Endodermal cell (in vitro differentiated cells): ENCODE measurements around the gene S100A8. TPM values are rescaled to one million over a fixed set of nuclear protein-coding genes. Genes with fewer than 3 reads are reported as not detected.
A peak's percentile ranks its signal among the peaks of the same experiment; 100 is the strongest.

Source experiments
- DNase-seq: peaks from one replicate; pipeline ENCODE4 v3.0.0-alpha.2; 2017
- H3K27ac ChIP-seq: 2 replicates; pipeline ENCODE4 v1.5.1; 2013; ENCODE audit warnings: mild to moderate bottlenecking, low read depth, low read length, moderate library complexity
- H3K27me3 ChIP-seq: 2 replicates; pipeline ENCODE4 v1.6.1; 2013; ENCODE audit warnings: mild to moderate bottlenecking, low read length, moderate library complexity; ENCODE audit not compliant: insufficient read depth, control insufficient read depth, poor library complexity, severe bottlenecking
- H3K36me3 ChIP-seq: 2 replicates; pipeline ENCODE4 v1.7.0; 2013; ENCODE audit warnings: mild to moderate bottlenecking, low read length, moderate library complexity; ENCODE audit not compliant: control insufficient read depth, insufficient read depth
- H3K4me1 ChIP-seq: one replicate; pipeline ENCODE4 v1.7.0; 2013; ENCODE audit warnings: low read length; ENCODE audit not compliant: control insufficient read depth, insufficient read depth
- H3K4me3 ChIP-seq: 2 replicates; pipeline ENCODE4 v1.5.1; 2013; ENCODE audit warnings: mild to moderate bottlenecking, low read length, moderate library complexity
- H3K9ac ChIP-seq: 2 replicates; pipeline ENCODE4 v1.6.1; 2013; ENCODE audit warnings: mild to moderate bottlenecking, low read length, moderate library complexity; ENCODE audit not compliant: poor library complexity, severe bottlenecking; ENCODE audit errors: extremely low read depth
- H3K9me3 ChIP-seq: 2 replicates; pipeline ENCODE4 v1.6.1; 2013; ENCODE audit warnings: mild to moderate bottlenecking, low read length, moderate library complexity; ENCODE audit not compliant: control insufficient read depth
- H3K27ac Mint-ChIP-seq: 2 replicates; pipeline ENCODE4 v1.8.0; 2020; ENCODE audit warnings: mixed read lengths
- H3K27me3 Mint-ChIP-seq: 2 replicates; pipeline ENCODE4 v1.8.0; 2021; ENCODE audit warnings: mild to moderate bottlenecking, mixed read lengths; ENCODE audit not compliant: insufficient read depth
- H3K36me3 Mint-ChIP-seq: 2 replicates; pipeline ENCODE4 v1.8.0; 2020; ENCODE audit warnings: low read depth, mixed read lengths
- H3K4me1 Mint-ChIP-seq: 2 replicates; pipeline ENCODE4 v1.8.0; 2020; ENCODE audit warnings: mixed read lengths
- H3K4me3 Mint-ChIP-seq: 2 replicates; pipeline ENCODE4 v1.8.0; 2020; ENCODE audit warnings: mild to moderate bottlenecking, moderate library complexity, mixed read lengths
- H3K9me3 Mint-ChIP-seq: 2 replicates; pipeline ENCODE4 v1.8.0; 2020; ENCODE audit warnings: mild to moderate bottlenecking, mixed read lengths
- CTCF ChIP-seq: fragments of 200-600 bp; sonication (generic); conservative IDR thresholded peaks from 2 replicates; pipeline ENCODE4 v1.5.0; 2021; ENCODE audit warnings: antibody characterized with exemption, mild to moderate bottlenecking
- WGBS, 2 experiments: methylation state at CpG; one replicate each; pipeline versions ENCODE4 v1.1.5 to v1.1.7; 2013; ENCODE audit warnings: missing lambda C conversion rate in 2 of 2, mixed read lengths in 1 of 2; ENCODE audit not compliant: insufficient coverage in 1 of 2, insufficient read length in 1 of 2; 5-methylcytosine and 5-hydroxymethylcytosine counted together
- total RNA-seq, 2 donors: library from RNA; stranded (reverse); fragmentation: NEBNext Ultra II Directional in 1 of 2; extraction: Animal tissue kit (Norgen Biotek cat#: 25700) in 1 of 2; gene quantifications; 2 replicates in 1 of 2; 3 replicates in 1 of 2; pipeline ENCODE4 v1.2.1, GENCODE V29; 2021

S100A8 gene
- total RNA-seq, 2 donors from 2014 or later: not detected

- no peaks in the 10 kb centered on the region for H3K36me3 Mint-ChIP-seq
- Histone ChIP-seq H3K4me1 (no peaks in the 10 kb centered on the region), H3K9me3 (no peaks in the 10 kb centered on the region), H3K36me3 (no peaks in the 10 kb centered on the region), H3K27me3 (no peaks in the 10 kb centered on the region), H3K9ac (no peak within 1 kb of the TSS), H3K4me3 (no peak within 1 kb of the TSS), H3K27ac (no peak within 1 kb of the TSS)
- H3K9me3 Mint-ChIP-seq: no peaks in the 10 kb centered on the region
- H3K27ac Mint-ChIP-seq: no peak within 1 kb of the TSS
- DNase-seq: peak; percentile 32
- no peak for TF ChIP-seq CTCF
- H3K27me3 Mint-ChIP-seq: peaks cover 4% of the 10 kb centered on the region
- H3K4me1 Mint-ChIP-seq: no peaks in the 10 kb centered on the region
- WGBS, 2 experiments: 87 to 88% methylated on average over 10 to 11 of the region's 11 CpGs
- H3K4me3 Mint-ChIP-seq: no peak within 1 kb of the TSS
Observed at GRCh38 chr1:153357853-153358690, 32.8 kb downstream of the S100A8 start, which contains the start of gene S100A9. Gene S100A9 (plus strand): TSS chr1:153357854. CDS start chr1:153358284, 430 bp downstream.

- no peak for TF ChIP-seq CTCF
- WGBS, 2 experiments: 86 to 92% methylated on average over 3 to 10 of the region's 10 CpGs
Observed at GRCh38 chr1:153357076-153357852, 33.6 kb downstream of the S100A8 start.

GRCh38 chr1:153356392-153357075 lies 34.3 kb downstream of the S100A8 start:
- Mint-ChIP-seq H3K4me3 (no peak overlapping the region), H3K9me3 (no peaks in the 10 kb centered on the region), H3K4me1 (no peaks in the 10 kb centered on the region), H3K27ac (no peak overlapping the region), H3K27me3 (no peaks in the 10 kb centered on the region), H3K36me3 (no peaks in the 10 kb centered on the region)
- 90 to 92% methylated on average over 8 of the region's 8 CpGs for WGBS, 2 experiments
- no peak overlapping the region for H3K9ac ChIP-seq
- H3K27me3 ChIP-seq: no peaks in the 10 kb centered on the region
- H3K27ac ChIP-seq: no peak overlapping the region
- H3K9me3 ChIP-seq: no peaks in the 10 kb centered on the region
- DNase-seq: peak; percentile 28
- no peak overlapping the region for H3K4me3 ChIP-seq
- no peaks in the 10 kb centered on the region for H3K36me3 ChIP-seq
- TF ChIP-seq CTCF: no peak
- no peaks in the 10 kb centered on the region for H3K4me1 ChIP-seq

More at GRCh38 chr1:153357076-153357852, 33.6 kb downstream of the S100A8 start:
- no peaks in the 10 kb centered on the region for H3K27me3 ChIP-seq
- peak; percentile 42 for DNase-seq
- Mint-ChIP-seq H3K4me1 (no peaks in the 10 kb centered on the region), H3K9me3 (no peaks in the 10 kb centered on the region), H3K36me3 (no peaks in the 10 kb centered on the region), H3K27ac (no peak overlapping the region), H3K27me3 (no peaks in the 10 kb centered on the region), H3K4me3 (no peak overlapping the region)
- no peak overlapping the region for H3K9ac ChIP-seq
- H3K4me3 ChIP-seq: no peak overlapping the region
- H3K27ac ChIP-seq: no peak overlapping the region
- H3K4me1 ChIP-seq: no peaks in the 10 kb centered on the region
- H3K36me3 ChIP-seq: no peaks in the 10 kb centered on the region
- H3K9me3 ChIP-seq: no peaks in the 10 kb centered on the region
